Chondrocyte (in vitro differentiated cells): ENCODE measurements around the gene OR2H2. TPM values are rescaled to one million over a fixed set of nuclear protein-coding genes. Genes with fewer than 3 reads are reported as not detected.
A peak's percentile ranks its signal among the peaks of the same experiment; 100 is the strongest.

Experiments used
- DNase-seq: peaks from one replicate; pipeline ENCODE4 v3.0.0; 2021; ENCODE audit warnings: mixed read lengths, low spot score
- H3K27ac Mint-ChIP-seq: one replicate; pipeline ENCODE4 v1.8.0; 2021; ENCODE audit warnings: mild to moderate bottlenecking, moderate library complexity, mixed read lengths; ENCODE audit not compliant: unreplicated experiment
- H3K27me3 Mint-ChIP-seq: 2 replicates; pipeline ENCODE4 v1.8.0; 2021; ENCODE audit warnings: low read depth, mixed read lengths
- H3K36me3 Mint-ChIP-seq: 2 replicates; pipeline ENCODE4 v1.8.0; 2021; ENCODE audit warnings: low read depth, mixed read lengths
- H3K4me1 Mint-ChIP-seq: 2 replicates; pipeline ENCODE4 v1.8.0; 2021; ENCODE audit warnings: low read depth, mild to moderate bottlenecking, mixed read lengths
- H3K4me3 Mint-ChIP-seq: one replicate; pipeline ENCODE4 v1.8.0; 2021; ENCODE audit warnings: mild to moderate bottlenecking, moderate library complexity, mixed read lengths; ENCODE audit not compliant: unreplicated experiment
- H3K9me3 Mint-ChIP-seq: 2 replicates; pipeline ENCODE4 v1.8.0; 2021; ENCODE audit warnings: low read depth, mixed read lengths
- total RNA-seq: library from RNA; stranded (reverse); gene quantifications from 3 replicates; pipeline ENCODE4 v1.2.1, GENCODE V29; 2021
- TF ChIP-seq, protein P1 (sequence below): fragments of 200-600 bp; sonication (generic); IDR thresholded peaks from 2 replicates; pipeline ENCODE4 v1.5.0; 2021; ENCODE audit warnings: antibody characterized with exemption, mild to moderate bottlenecking, moderate library complexity

The OR2H2 gene
- total RNA-seq, 1 donor from 2014 or later: not detected

- Mint-ChIP-seq H3K9me3 (no peaks in the 10 kb centered on the region), H3K4me3 (no peak overlapping the region), H3K27me3 (no peaks in the 10 kb centered on the region), H3K36me3 (no peaks in the 10 kb centered on the region), H3K4me1 (peaks cover 68% of the 10 kb centered on the region), H3K27ac (no peak overlapping the region)
- TF ChIP-seq, protein P1, sequence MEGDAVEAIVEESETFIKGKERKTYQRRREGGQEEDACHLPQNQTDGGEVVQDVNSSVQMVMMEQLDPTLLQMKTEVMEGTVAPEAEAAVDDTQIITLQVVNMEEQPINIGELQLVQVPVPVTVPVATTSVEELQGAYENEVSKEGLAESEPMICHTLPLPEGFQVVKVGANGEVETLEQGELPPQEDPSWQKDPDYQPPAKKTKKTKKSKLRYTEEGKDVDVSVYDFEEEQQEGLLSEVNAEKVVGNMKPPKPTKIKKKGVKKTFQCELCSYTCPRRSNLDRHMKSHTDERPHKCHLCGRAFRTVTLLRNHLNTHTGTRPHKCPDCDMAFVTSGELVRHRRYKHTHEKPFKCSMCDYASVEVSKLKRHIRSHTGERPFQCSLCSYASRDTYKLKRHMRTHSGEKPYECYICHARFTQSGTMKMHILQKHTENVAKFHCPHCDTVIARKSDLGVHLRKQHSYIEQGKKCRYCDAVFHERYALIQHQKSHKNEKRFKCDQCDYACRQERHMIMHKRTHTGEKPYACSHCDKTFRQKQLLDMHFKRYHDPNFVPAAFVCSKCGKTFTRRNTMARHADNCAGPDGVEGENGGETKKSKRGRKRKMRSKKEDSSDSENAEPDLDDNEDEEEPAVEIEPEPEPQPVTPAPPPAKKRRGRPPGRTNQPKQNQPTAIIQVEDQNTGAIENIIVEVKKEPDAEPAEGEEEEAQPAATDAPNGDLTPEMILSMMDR: no peak
- no peak for DNase-seq
Measured at GRCh38 chr6:29629571-29629970, 44.6 kb downstream of the OR2H2 start.

DNA sequence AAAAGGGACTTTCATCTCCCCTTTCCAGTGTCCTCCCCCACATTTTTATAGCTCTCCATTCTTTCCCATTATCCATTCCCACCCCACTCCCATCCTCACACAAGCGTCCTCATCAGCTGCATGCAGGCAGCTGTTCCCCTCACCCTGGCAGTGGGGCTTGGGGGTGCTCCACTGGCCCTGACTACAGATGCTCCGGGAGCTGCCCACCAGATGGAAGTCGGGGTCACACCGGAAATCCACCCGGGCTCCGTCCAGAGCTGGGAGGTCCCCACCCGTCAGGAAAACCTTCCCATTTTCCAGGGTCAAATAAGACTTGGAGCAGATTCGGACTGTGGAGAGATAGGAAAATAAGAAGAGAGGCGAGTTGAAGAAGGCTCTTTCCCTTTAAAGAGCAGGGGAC lies 45.4 kb downstream of the OR2H2 start:
- Mint-ChIP-seq H3K27me3 (no peaks in the 10 kb centered on the region), H3K36me3 (no peaks in the 10 kb centered on the region)

GRCh38 chr6:29631209-29631810 lies 46.4 kb downstream of the OR2H2 start:
- peaks cover 55% of the 10 kb centered on the region for H3K4me1 Mint-ChIP-seq
- H3K36me3 Mint-ChIP-seq: no peaks in the 10 kb centered on the region
- no peak for DNase-seq
- H3K9me3 Mint-ChIP-seq: no peaks in the 10 kb centered on the region
- TF ChIP-seq, protein P1: no peak
- peak overlapping the region; percentile 78 for H3K4me3 Mint-ChIP-seq
- H3K27me3 Mint-ChIP-seq: no peaks in the 10 kb centered on the region
- H3K27ac Mint-ChIP-seq: peak overlapping the region; percentile 68

More for the DNA sequence above, 45.4 kb downstream of the OR2H2 start:
- Mint-ChIP-seq H3K9me3 (no peaks in the 10 kb centered on the region), H3K27ac (no peak overlapping the region), H3K4me1 (peaks cover 63% of the 10 kb centered on the region), H3K4me3 (no peak overlapping the region)
- TF ChIP-seq, protein P1: no peak
- no peak for DNase-seq

DNA sequence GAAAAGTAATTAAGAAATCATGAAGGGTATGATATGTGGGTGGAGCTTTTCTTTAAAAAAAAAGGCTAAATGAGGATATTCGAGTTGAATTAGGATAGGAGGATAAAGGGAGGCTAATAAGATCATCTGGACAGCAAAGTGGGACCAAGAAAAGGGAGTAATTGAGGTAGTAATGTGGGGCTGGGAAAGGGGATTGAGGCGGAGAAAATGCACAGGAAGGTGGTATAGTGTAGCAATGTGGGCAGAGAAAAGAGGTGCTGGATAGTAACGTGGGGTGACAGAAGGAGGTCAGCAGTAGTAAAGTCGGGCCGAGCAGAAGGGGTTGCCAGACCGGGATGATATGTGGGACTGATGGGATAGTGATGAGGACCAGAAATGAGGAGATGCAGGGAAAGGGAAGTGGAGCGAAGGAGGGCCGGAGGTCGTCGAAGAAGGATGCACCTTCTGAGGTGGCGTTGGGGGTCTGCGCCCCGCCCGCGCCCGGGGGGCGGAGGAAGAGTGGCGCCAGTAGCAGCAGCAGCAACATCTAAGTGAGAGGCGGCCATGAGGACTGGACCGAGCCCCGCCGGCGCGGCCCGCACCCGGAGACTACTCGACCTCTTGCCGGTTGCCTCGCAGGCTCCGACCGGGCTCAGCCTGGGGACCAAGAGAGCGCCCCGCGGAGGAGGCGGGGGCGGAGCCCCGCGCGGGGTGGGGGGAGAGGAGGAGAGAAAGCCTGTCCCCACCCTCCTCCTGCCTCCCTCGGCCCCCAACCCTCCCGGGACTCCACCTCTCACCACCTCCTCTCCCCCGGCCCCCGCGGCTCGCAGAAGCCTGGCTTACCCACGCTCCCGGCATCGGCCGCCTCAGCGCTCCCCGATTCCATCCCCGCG lies 47.2 kb downstream of the OR2H2 start:
- no peaks in the 10 kb centered on the region for H3K36me3 Mint-ChIP-seq
- peak overlapping the region; percentile 76 for H3K27ac Mint-ChIP-seq
- DNase-seq: peak; percentile 93
- H3K27me3 Mint-ChIP-seq: no peaks in the 10 kb centered on the region
- TF ChIP-seq, protein P1: peak; percentile 15
- peaks cover 48% of the 10 kb centered on the region for H3K4me1 Mint-ChIP-seq
- H3K9me3 Mint-ChIP-seq: no peaks in the 10 kb centered on the region
- peak overlapping the region; percentile 78 for H3K4me3 Mint-ChIP-seq

DNA sequence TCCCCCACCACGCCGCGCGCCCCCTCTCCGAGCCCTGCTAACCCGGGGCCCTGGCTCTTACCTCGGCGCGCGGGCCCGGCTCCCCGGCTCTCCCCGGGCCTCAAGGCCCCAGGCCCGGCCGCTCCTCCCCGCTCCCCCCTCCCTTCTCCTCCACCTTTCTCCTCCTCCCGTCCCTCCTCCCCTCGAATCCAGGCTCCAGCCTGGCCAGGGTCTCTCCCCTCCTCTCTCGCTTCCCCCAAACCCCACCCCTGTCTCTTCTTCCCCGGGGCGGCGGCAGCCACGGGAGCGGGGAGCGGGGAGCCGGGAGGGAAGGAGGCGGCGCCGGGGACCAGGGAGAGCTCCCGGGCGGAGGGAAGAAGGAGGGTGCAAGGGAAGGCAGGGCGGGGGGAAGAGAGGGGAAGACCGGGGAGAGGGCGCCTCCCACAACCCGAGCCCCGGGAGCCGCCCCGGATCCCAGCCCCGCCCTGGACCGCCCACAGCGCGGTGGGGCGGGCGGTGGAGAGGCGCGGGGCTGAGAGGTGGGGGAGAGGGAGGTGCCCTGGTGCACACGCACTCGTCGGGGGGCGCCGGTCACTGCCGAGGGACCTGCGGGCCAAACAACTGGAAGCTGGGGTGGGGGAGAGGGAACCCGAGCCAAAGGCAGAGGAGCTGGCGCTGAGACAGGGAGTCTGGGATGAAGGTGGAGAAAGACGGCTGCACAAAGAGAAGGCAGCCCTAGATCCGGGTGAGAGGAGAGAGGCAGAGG lies 48.0 kb downstream of the OR2H2 start, which contains the start of gene GABBR1:
Gene GABBR1, minus strand, starts transcription at position 395 of the 745 bp plus-strand sequence. CDS start 798 bp downstream, outside the sequence.
- Mint-ChIP-seq H3K4me1 (peaks cover 47% of the 10 kb centered on the region), H3K27ac (peak within 1 kb of the TSS; percentile 79)
- peak; percentile 95 for DNase-seq

More for the DNA sequence above, 48.0 kb downstream of the OR2H2 start, which contains the start of gene GABBR1:
- peak within 1 kb of the TSS; percentile 78 for H3K4me3 Mint-ChIP-seq
- no peaks in the 10 kb centered on the region for H3K27me3 Mint-ChIP-seq
- H3K36me3 Mint-ChIP-seq: no peaks in the 10 kb centered on the region
- TF ChIP-seq, protein P1: no peak
- no peaks in the 10 kb centered on the region for H3K9me3 Mint-ChIP-seq
